AG04449 (cell line): ENCODE results near the gene AFP.

Source experiments
- CTCF ChIA-PET: fragments of 350-600 bp; formaldehyde crosslinking; extraction: SDS; loops from one replicate; lab custom pipeline; 2021; ENCODE audit warnings: antibody characterized with exemption; lab: Yijun Ruan, JAX
- POLR2A ChIA-PET: fragments of 400-600, 350-600 bp; formaldehyde crosslinking; extraction: SDS; loops from one replicate; lab custom pipeline; 2020; ENCODE audit warnings: antibody characterized with exemption, inconsistent platforms; lab: Yijun Ruan, JAX
- DNase-seq: peaks from one replicate; pipeline ENCODE4 v3.0.0-alpha.2; 2010; ENCODE audit warnings: low read depth, low spot score
- H3K4me3 ChIP-seq: 2 replicates; pipeline ENCODE4 v1.5.1; 2011; ENCODE audit warnings: low read depth, mild to moderate bottlenecking, control low read depth, low read length
- TF ChIP-seq, protein P1 (sequence below): IDR thresholded peaks from one replicate; pipeline ENCODE4 v1.5.1; 2011; ENCODE audit warnings: mild to moderate bottlenecking, moderate library complexity, low read length, control low read depth, inconsistent platforms; ENCODE audit not compliant: insufficient read depth; ENCODE audit errors: missing control alignments

Gene AFP

DNA sequence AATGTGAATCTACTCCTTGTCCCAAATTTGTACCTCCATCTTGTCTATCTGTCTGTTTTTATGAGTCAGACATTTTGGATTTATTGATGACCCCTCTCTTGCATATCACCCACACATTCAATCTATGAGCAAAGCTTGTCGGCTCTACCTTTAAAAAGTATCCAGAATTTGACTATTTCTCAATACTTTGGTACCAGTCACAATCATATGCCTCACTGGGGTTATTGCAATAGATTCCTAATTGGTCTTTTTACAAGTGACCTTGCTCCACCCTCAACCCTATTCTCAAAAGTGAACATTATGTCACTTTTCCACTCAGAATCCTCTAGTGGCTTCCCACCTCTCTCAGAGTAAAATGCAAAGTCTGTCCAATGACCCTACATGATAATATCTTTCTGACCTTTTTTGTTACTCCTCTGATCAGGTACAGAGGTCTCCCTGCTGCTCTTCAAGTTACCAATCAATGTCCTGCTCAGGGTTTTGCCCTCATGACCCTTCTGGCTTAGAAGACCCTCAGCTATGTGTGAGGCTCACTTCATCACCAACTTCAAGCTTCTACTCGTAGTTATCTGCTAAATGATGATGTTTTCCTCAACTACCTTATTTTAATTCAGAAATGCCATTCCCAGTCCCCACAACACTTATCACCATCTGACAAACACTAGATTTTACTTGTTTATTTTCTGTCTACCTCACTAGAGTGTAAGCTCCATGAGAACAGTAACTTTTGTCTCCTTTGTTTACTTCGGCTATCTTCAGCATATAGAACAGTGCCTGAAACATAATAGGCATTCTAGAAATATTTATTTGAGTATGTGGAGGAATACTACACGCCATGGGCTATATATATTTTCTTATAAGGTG, 22.4 kb downstream of the AFP start:
- ChIA-PET CTCF (interaction anchor here (0.8 to 2.9 kb wide), 3 partner anchors 9 to 13 kb away, joined by 3 to 18 read pairs (median 3); no protein-coding TSS in a partner anchor), POLR2A (no interaction called here)
- no peak for DNase-seq
- H3K4me3 ChIP-seq = no peak overlapping the region
- TF ChIP-seq, protein P1, sequence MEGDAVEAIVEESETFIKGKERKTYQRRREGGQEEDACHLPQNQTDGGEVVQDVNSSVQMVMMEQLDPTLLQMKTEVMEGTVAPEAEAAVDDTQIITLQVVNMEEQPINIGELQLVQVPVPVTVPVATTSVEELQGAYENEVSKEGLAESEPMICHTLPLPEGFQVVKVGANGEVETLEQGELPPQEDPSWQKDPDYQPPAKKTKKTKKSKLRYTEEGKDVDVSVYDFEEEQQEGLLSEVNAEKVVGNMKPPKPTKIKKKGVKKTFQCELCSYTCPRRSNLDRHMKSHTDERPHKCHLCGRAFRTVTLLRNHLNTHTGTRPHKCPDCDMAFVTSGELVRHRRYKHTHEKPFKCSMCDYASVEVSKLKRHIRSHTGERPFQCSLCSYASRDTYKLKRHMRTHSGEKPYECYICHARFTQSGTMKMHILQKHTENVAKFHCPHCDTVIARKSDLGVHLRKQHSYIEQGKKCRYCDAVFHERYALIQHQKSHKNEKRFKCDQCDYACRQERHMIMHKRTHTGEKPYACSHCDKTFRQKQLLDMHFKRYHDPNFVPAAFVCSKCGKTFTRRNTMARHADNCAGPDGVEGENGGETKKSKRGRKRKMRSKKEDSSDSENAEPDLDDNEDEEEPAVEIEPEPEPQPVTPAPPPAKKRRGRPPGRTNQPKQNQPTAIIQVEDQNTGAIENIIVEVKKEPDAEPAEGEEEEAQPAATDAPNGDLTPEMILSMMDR = no peak

DNA sequence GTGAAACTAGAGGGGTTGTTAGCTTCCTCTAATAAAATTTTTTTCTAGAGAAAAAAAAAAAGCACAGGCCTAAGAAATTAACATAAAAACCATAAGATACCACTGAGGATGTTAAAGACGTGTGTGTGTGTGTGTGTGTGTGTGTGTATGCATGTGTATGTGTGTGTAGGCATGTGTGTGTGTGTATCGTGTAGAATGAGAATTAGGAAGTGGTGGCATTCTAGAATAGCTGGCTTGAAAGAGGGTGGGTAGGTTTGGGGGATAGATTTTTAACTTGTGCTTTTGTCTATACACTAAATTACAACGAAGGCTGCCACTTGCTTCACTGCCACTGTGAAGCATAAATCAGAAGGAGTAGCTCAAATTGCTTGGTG, 23.0 kb downstream of the AFP start:
- no peak overlapping the region for H3K4me3 ChIP-seq
- no peak for DNase-seq
- CTCF ChIA-PET = interaction anchor here (0.8 kb wide), 1 partner anchor 13 kb away, joined by 3 read pairs; no protein-coding TSS in a partner anchor
- TF ChIP-seq, protein P1 = no peak
- POLR2A ChIA-PET = no interaction called here

DNA sequence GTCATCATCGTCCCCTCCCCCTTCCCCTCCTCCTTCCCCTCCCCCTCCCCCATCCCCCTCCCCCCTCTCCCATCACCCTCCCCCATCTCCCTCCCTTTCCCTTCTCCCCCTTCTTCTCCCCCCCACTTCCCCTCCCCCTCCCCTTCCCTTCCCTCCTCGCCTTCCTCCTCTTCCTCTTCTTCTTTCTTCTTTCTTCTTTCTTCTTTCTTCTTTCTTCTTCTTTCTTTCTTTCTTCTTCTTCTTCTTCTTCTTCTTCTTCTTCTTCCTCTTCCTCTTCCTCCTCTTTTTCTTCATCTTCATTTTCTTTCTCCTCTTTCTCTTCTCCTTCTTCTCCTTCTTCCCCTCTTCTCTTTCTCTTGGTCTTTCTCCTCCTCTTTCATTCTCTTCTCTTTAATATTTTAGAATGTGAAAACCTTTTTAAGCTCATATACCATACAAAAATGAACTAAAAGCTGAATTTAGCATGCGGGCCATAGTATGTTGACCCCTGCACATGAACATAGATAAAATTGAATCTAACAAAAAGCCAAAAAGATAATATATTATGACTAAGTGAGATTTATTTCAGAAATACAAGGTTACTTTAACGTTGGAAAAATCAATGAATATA, 25.0 kb downstream of the AFP start:
- ChIA-PET POLR2A (no interaction called here), CTCF (interaction anchor here (1.0 kb wide), 1 partner anchor 15 kb away, joined by 4 read pairs; no protein-coding TSS in a partner anchor)
- DNase-seq = no peak
- H3K4me3 ChIP-seq = no peak overlapping the region
- TF ChIP-seq, protein P1 = no peak

DNA sequence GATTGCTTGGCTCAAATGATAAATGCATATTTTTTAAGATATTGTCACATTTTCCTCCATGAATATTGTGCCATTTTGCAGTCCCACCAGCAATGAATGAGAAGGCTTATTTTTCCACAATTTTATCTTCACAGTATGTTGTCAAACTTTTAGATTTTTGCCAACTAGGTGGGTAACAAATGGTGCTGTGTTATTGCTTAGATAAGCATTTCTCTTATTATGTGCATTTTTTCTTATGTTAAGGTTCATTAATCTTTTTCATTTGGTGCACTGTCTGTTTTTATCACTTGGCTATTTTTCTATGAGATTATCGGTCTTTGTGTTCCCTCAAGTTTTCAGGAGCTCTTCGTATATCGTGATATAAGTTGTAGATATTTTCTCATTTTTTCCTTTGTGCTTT, 32.1 kb downstream of the AFP start:
- no peak overlapping the region for H3K4me3 ChIP-seq
- CTCF ChIA-PET = interaction anchor here (2.3 kb wide), 1 partner anchor 22 kb away, joined by 6 read pairs; no protein-coding TSS in a partner anchor
- DNase-seq = no peak
- POLR2A ChIA-PET = no interaction called here
- TF ChIP-seq, protein P1 = no peak

DNA sequence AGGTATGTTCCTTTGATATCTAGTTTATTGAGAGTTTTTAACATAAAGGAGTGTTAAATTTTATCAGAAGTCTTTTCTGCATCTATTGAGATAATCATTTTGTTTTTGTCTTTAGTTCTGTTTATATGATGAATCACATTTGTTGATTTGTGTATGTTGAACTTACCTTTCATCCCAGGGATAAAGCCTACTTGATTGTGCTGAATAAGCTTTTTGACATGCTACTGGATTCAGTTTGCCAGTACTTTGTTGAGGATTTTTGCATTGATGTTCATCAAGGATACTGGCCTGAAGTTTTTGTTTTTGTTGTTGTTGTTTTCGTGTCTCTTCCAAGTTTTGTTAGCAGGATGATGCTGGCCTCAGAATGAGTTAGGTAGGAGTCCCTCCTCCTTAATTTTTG, 34.7 kb downstream of the AFP start:
- H3K4me3 ChIP-seq = no peak overlapping the region
- ChIA-PET CTCF (interaction anchor here (0.7 kb wide), 1 partner anchor 25 kb away, joined by 3 read pairs; no protein-coding TSS in a partner anchor), POLR2A (no interaction called here)
- DNase-seq = no peak
- TF ChIP-seq, protein P1 = no peak

DNA sequence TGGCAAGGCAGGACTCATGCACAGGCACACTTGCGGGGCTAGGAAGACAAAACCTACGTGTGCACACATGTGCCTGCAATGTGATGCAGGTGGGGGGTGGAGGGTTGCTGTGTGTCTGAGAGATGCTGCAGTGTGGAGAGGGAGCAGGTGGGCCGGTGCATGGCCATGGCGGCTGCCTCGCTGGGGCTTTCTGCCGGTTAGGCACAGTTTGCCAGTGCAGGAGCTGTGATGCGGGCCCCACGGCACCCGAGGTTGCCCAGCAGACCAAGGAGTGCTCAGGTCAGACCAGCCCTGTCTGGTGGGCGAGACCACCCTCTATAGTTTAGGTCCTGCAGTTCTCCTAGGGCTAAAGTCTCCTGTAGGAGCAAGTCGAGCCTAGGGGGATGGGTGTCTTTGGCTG, 41.2 kb downstream of the AFP start:
- H3K4me3 ChIP-seq = no peak overlapping the region
- ChIA-PET CTCF (interaction anchor here (2.3 kb wide), 1 partner anchor 31 kb away, joined by 8 read pairs; no protein-coding TSS in a partner anchor), POLR2A (no interaction called here)
- no peak for DNase-seq
- TF ChIP-seq, protein P1 = no peak
